ENCODE data around the gene HNF1B.
A peak's percentile ranks its signal among the peaks of the same experiment; 100 is the strongest.

HNF1B gene

GRCh38 chr17:37732316-37732715 lies 12.5 kb downstream of the HNF1B start:
- DNase-seq: no peak

GRCh38 chr17:37731056-37731455 lies 13.8 kb downstream of the HNF1B start:
- no peak for DNase-seq

- DNase-seq: no peak
Measured at GRCh38 chr17:37729905-37730304, 15.0 kb downstream of the HNF1B start.

- no peak for DNase-seq
Measured at GRCh38 chr17:37726891-37727675, 17.8 kb downstream of the HNF1B start.

- no peak for DNase-seq
Measured at GRCh38 chr17:37726248-37726647, 18.6 kb downstream of the HNF1B start.

GRCh38 chr17:37725601-37726146 lies 19.2 kb downstream of the HNF1B start:
- no peak for DNase-seq

- DNase-seq: no peak
Measured at GRCh38 chr17:37725021-37725595, 19.8 kb downstream of the HNF1B start.

GRCh38 chr17:37720989-37721388 lies 23.9 kb downstream of the HNF1B start:
- no peak for DNase-seq

GRCh38 chr17:37719866-37720265 lies 25.0 kb downstream of the HNF1B start:
- no peak for DNase-seq

GRCh38 chr17:37718324-37719048 lies 26.4 kb downstream of the HNF1B start:
- no peak for DNase-seq

GRCh38 chr17:37717627-37718323 lies 27.1 kb downstream of the HNF1B start:
- no peak for DNase-seq

GRCh38 chr17:37714897-37715296 lies 30.0 kb downstream of the HNF1B start:
- DNase-seq: no peak

- no peak for DNase-seq
Measured at GRCh38 chr17:37713624-37714023, 31.2 kb downstream of the HNF1B start.

GRCh38 chr17:37713028-37713431 lies 31.8 kb downstream of the HNF1B start:
- DNase-seq: no peak

- DNase-seq: no peak
Measured at GRCh38 chr17:37711113-37711512, 33.7 kb downstream of the HNF1B start.

GRCh38 chr17:37710344-37710886 lies 34.4 kb downstream of the HNF1B start:
- peak; percentile 31 for DNase-seq

GRCh38 chr17:37708616-37709212 lies 36.1 kb downstream of the HNF1B start:
- DNase-seq: peak; percentile 54

GRCh38 chr17:37708008-37708615 lies 36.7 kb downstream of the HNF1B start:
- no peak for DNase-seq

GRCh38 chr17:37706446-37706845 lies 38.4 kb downstream of the HNF1B start:
- no peak for DNase-seq

- DNase-seq: peak; percentile 86
Measured at GRCh38 chr17:37702598-37702997, 42.3 kb downstream of the HNF1B start.

GRCh38 chr17:37701496-37701898 lies 43.4 kb downstream of the HNF1B start:
- no peak for DNase-seq

- no peak for DNase-seq
Measured at GRCh38 chr17:37700881-37701280, 44.0 kb downstream of the HNF1B start.

Data from NCI-H226 (cell line).